Measurements from ENCODE around the gene NPTXR.

DNA sequence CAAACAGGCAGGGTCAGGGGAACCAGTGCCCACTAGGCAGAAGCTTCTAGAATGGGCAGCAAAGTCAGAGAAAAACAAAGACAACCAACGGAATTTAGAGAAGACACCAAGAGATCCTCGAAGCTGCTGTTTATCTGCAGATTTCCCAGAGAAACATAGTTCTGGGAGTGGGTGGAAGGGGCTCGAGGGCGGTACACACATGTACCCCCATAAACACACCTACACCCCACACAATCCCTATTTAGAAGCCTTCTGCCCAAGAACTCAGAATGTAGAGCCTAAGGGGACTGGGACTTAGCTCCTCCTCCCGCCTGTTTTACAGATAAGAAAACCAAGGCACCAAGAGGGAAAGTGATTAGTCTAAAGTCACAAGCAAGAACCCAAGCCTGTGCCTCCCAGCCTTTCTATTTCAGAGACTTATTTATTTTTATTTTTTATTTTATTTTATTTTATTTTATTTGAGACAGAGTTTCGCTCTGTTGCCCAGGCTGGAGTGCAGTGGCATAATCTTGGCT is 6.4 kb downstream of the NPTXR start:
- TF ChIP-seq CTCF (IDR thresholded peaks at IDR 0.05; ENCODE audit: low read depth, low read length, missing input control) (no peak), RAD21 (IDR thresholded peaks at IDR 0.05) (no peak)

Measured in liver (tissue), 3 donors.